ENCODE data around the gene CSF2. TPM values are rescaled to one million over a fixed set of nuclear protein-coding genes. Genes with fewer than 3 reads are reported as not detected.
A peak's percentile ranks its signal among the peaks of the same experiment; 100 is the strongest.

Gene CSF2
- total RNA-seq, 2 donors from 2014 or later = 31.1 to 50.7 TPM

DNA sequence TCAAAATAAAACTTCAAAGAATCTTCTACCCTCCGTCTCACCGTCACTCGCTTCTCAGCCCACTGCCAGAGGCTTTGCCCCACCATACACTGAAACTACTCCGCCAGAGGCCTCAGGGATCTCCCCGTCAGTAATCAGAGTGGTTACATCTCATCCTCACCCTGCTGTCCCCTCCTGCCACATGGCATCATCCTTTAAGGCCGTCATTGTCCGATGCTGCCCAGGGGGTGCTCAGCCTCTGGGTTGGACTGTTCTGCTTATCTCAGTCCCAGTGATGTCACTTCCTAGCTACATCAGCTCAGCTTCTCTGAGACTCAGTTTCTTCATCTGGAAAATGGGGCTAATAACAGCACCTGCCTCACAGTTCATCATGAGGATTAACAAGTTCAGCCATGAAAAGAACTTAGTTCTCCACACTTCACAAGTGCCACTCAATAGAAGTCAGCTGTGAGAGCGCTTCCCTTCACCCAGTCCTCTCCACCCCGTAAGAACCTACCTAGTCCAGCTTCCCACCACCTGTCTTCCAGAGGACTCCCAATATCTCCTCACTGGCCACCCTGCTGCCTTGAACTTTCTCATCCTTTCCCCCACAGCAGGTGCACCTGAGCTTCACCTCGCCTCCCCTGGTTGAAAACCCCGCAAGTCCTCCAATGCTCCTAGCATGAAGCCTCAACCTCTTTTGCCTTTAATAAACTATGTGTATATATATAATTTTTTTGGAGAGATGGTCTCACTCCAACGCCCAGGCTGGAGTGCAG is 15.9 kb upstream of the CSF2 start:
- no peak for DNase-seq
- H3K4me3 Mint-ChIP-seq = peak overlapping the region in 1 of 2 donors; percentile 35
- peak overlapping the region; percentile 34 for H3K27ac Mint-ChIP-seq

DNA sequence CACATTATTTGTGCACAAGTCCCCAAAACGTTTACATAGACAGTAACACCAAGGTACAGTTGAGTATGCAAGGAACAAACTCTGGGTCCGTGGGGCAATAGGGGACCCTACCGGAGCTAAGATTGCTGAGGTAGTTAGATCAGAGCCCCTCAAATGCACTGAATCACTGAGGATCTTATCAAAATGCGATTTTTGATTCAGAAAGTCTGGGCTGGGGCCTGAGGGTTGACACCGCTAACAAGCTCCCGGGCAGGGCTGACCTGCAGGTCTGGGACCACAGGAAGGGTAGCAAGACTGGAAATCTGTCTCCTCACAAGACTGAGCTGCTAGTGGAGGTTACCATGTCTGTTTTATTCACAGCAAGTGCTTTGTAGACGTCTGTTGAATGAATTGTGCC is 14.9 kb upstream of the CSF2 start:
- Mint-ChIP-seq H3K4me1 (ENCODE audit: low read depth) (peaks cover 65% of the 10 kb centered on the region), H3K27me3 (ENCODE audit: low read depth) (peaks cover 9% of the 10 kb centered on the region), H3K27ac (no peak overlapping the region), H3K4me3 (no peak overlapping the region), H3K36me3 (ENCODE audit: insufficient read depth in 2 of 2) (no peaks in the 10 kb centered on the region), H3K9me3 (no peaks in the 10 kb centered on the region)
- no peak for DNase-seq
- no peak for ATAC-seq (replicated peaks in 1 of 2)

More for the DNA sequence above, 15.9 kb upstream of the CSF2 start:
- Mint-ChIP-seq H3K36me3 (ENCODE audit: insufficient read depth in 2 of 2) (no peaks in the 10 kb centered on the region), H3K9me3 (no peaks in the 10 kb centered on the region), H3K27me3 (ENCODE audit: low read depth) (peaks cover 9% of the 10 kb centered on the region), H3K4me1 (ENCODE audit: low read depth) (peaks cover 58% of the 10 kb centered on the region)
- ATAC-seq (replicated peaks in 1 of 2) = no peak

DNA sequence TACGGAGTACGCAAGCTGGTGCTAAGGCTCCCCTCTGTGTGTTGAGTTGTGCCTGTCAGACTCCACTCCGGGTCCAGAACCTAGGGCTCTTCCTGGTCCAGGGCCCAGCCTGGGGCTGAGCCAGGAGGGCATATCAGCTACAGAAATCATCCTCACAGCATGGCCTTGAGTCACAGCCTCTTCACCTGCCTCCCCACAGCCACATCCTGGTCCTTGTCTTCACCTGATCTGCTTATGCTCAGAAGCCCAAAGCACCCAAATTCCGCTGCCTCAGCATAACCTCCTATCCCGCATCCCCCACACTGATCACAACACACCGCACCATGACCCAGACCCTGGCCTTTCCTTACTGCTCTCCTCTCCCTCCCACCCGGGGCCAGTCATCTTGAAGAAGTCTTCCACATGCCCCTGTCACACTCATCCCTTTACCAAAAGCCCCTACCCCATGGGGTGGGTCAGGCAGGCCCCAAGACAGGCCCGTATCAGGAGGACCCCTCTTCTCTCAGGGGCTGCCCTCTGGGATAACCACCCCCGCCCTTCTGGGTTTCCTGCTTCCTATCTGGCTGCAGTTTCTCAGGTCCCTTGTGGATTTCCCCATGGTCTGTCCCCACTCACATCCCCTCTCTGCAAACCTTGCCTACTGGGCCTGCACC is 14.4 kb upstream of the CSF2 start:
- H3K4me3 Mint-ChIP-seq = peak overlapping the region in 1 of 2 donors; percentile 42
- peaks cover 70% of the 10 kb centered on the region for H3K4me1 Mint-ChIP-seq (ENCODE audit: low read depth)
- DNase-seq = no peak
- H3K27me3 Mint-ChIP-seq (ENCODE audit: low read depth) = peaks cover 9% of the 10 kb centered on the region
- no peaks in the 10 kb centered on the region for H3K36me3 Mint-ChIP-seq (ENCODE audit: insufficient read depth in 2 of 2)
- H3K27ac Mint-ChIP-seq = no peak overlapping the region
- peak; percentile 35 to 50 for ATAC-seq (replicated peaks in 1 of 2)
- H3K9me3 Mint-ChIP-seq = no peaks in the 10 kb centered on the region

DNA sequence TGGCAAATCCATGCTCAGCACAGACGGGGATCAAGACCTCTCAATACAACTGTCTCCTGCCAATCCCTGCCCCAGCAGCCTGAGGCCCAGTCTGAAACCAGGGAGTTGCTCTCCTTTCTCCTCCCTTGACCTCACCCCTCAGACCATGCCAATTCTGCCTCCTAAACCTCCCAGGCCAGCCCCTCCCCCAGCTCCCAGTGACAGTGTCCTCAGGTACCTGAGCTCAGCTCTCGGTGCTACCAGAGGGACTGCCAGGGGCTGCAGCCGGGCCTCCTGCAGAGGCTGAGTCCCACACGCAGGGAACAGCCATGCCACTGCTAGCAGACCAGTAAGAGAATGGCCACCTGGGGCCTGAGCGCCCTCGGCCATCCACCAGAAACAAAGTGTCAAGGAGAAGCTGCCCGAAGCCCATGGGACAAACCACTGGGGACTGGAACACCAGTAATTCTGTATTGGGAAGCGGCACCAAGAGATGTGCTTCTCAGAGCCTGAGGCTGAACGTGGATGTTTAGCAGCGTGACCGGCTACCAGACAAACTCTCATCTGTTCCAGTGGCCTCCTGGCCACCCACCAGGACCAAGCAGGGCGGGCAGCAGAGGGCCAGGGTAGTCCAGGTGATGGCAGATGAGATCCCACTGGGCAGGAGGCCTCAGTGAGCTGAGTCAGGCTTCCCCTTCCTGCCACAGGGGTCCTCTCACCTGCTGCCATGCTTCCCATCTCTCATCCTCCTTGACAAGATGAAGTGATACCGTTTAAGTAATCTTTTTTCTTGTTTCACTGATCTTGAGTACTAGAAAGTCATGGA is 13.7 kb upstream of the CSF2 start:
- peaks cover 70% of the 10 kb centered on the region for H3K4me1 Mint-ChIP-seq (ENCODE audit: low read depth)
- H3K9me3 Mint-ChIP-seq = no peaks in the 10 kb centered on the region
- ATAC-seq (replicated peaks in 1 of 2) (no peak), DNase-seq (no peak)
- H3K36me3 Mint-ChIP-seq (ENCODE audit: insufficient read depth in 2 of 2) = no peaks in the 10 kb centered on the region
- no peak overlapping the region for H3K4me3 Mint-ChIP-seq
- H3K27ac Mint-ChIP-seq = no peak overlapping the region
- H3K27me3 Mint-ChIP-seq (ENCODE audit: low read depth) = peaks cover 9% of the 10 kb centered on the region

DNA sequence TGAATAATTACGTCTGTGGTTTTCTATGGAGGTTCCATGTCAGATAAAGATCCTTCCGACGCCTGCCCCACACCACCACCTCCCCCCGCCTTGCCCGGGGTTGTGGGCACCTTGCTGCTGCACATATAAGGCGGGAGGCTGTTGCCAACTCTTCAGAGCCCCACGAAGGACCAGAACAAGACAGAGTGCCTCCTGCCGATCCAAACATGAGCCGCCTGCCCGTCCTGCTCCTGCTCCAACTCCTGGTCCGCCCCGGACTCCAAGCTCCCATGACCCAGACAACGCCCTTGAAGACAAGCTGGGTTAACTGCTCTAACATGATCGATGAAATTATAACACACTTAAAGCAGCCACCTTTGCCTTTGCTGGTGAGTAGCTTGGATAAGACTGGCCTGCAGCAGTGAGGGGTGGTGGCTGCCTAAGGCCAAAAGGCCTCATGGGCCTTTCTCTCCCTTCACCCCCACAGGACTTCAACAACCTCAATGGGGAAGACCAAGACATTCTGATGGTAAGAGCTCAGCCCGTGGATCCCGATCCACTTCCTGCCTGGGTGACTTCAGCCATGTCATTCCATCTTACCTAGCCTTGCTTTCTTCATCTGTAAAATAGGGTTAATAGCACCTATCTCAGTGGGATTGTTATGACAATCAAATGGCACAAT is 13.0 kb upstream of the CSF2 start, which contains the start of gene IL3:
Gene IL3, plus strand, starts transcription at position 155 of the 661 bp plus-strand sequence. Its CDS starts 52 bp downstream, at position 207.
- peaks cover 70% of the 10 kb centered on the region for H3K4me1 Mint-ChIP-seq (ENCODE audit: low read depth)
- H3K27ac Mint-ChIP-seq = no peak within 1 kb of the TSS
- no peak within 1 kb of the TSS for H3K4me3 Mint-ChIP-seq
- no peak for ATAC-seq (replicated peaks in 1 of 2)
- H3K36me3 Mint-ChIP-seq (ENCODE audit: insufficient read depth in 2 of 2) = no peaks in the 10 kb centered on the region
- H3K9me3 Mint-ChIP-seq = no peaks in the 10 kb centered on the region
- no peak for DNase-seq
- peaks cover 9% of the 10 kb centered on the region for H3K27me3 Mint-ChIP-seq (ENCODE audit: low read depth)

DNA sequence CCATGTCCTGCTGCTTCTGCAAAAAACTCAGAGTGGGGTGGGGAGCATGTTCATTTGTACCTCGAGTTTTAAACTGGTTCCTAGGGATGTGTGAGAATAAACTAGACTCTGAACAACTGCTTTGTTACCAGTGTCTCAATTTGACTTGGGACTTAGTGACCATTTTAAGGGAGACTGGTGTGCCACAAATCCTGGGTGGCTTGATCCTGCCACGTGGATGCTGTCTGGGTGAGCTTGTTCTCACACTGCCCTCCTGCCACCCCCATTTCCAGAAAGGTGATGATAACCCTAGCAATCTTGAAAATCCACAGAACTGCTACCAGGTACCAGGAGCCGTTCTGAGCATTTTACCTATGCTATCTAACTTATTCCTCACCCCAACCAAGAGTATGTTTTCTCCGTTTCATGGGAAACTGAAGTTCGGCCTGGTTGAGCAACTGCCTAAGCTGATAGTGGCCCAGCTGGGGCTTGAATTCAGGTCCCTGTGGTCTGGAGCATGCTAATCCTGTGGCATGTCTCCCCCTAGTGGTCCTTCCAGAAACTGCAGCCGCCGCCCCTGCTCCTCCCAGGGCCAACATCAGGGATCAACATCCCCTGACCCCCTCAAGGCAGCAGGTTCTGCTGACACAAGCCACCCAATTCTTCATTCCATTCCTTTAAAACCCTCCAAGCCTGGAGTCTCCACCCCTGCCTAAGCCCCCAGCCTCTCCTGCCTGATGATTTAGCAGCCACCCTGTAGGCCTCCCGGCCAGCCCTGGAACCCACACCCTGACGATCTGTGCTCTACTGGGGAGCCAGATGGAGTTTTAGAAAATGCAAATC is 10.3 kb upstream of the CSF2 start:
- Mint-ChIP-seq H3K27ac (no peak overlapping the region), H3K27me3 (ENCODE audit: low read depth) (no peaks in the 10 kb centered on the region), H3K9me3 (no peaks in the 10 kb centered on the region), H3K36me3 (ENCODE audit: insufficient read depth in 2 of 2) (no peaks in the 10 kb centered on the region), H3K4me1 (ENCODE audit: low read depth) (peaks cover 60% of the 10 kb centered on the region), H3K4me3 (no peak overlapping the region)
- peak; percentile 56 to 64 for ATAC-seq (replicated peaks in 1 of 2)
- peak; percentile 81 to 88 for DNase-seq

DNA sequence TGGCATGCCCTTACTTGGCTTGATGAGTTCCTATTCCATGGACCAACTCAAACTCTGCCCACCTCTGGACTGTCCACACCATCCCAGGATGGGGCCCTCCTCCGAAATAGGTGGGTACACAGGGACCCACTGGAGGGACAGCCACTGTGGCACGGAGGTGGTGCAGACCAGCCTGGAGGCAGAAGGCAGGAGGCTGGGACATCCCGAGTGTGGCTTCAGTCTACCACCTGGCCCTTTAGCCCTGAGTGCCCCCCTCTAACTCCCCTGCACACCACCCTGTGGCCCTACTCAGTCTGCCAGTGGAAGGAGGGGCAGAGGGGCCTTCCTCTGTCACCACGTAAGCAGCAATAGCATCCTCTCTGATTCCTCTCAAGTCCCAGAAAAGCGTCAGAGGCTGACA is 9.4 kb upstream of the CSF2 start:
- Mint-ChIP-seq H3K36me3 (ENCODE audit: insufficient read depth in 2 of 2) (no peaks in the 10 kb centered on the region), H3K4me3 (no peak overlapping the region), H3K27me3 (ENCODE audit: low read depth) (no peaks in the 10 kb centered on the region), H3K27ac (no peak overlapping the region), H3K9me3 (no peaks in the 10 kb centered on the region), H3K4me1 (ENCODE audit: low read depth) (peaks cover 54% of the 10 kb centered on the region)
- ATAC-seq (replicated peaks in 1 of 2) (no peak), DNase-seq (no peak)

DNA sequence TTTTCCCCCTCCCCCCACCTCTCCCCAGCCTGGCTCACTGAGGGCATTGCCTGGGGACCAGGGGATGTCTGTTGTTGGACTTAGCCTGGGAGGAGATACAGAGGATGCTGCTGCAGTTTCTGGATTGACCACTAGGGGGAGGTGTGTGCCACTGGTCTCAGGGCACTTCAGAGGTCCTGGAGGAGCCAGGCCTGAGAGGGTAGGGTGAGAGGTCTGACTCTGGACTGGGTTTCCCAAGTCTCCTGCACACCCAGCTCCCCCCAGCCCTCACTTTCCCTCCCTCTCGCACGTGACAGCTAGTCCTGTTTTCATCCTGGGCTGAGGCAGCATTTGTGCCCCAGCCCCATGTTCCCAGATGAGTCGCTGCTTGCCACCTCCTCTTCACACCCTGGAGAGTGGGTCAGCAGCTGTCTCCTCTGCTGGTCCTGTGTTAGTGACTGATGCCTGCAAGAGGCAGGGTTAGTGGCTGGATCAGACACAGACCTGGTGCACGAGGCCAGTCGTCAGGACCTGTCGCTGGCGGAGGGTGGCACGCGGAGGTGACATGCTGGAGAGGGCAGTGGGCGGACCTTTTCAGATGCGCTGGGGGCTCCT is 8.8 kb upstream of the CSF2 start:
- no peak overlapping the region for H3K4me3 Mint-ChIP-seq
- peaks cover 51% of the 10 kb centered on the region for H3K4me1 Mint-ChIP-seq (ENCODE audit: low read depth)
- no peaks in the 10 kb centered on the region for H3K9me3 Mint-ChIP-seq
- ATAC-seq (replicated peaks in 1 of 2) (peak; percentile 76 to 78), DNase-seq (peak; percentile 84 to 86)
- H3K36me3 Mint-ChIP-seq (ENCODE audit: insufficient read depth in 2 of 2) = no peaks in the 10 kb centered on the region
- no peak overlapping the region for H3K27ac Mint-ChIP-seq
- no peaks in the 10 kb centered on the region for H3K27me3 Mint-ChIP-seq (ENCODE audit: low read depth)

DNA sequence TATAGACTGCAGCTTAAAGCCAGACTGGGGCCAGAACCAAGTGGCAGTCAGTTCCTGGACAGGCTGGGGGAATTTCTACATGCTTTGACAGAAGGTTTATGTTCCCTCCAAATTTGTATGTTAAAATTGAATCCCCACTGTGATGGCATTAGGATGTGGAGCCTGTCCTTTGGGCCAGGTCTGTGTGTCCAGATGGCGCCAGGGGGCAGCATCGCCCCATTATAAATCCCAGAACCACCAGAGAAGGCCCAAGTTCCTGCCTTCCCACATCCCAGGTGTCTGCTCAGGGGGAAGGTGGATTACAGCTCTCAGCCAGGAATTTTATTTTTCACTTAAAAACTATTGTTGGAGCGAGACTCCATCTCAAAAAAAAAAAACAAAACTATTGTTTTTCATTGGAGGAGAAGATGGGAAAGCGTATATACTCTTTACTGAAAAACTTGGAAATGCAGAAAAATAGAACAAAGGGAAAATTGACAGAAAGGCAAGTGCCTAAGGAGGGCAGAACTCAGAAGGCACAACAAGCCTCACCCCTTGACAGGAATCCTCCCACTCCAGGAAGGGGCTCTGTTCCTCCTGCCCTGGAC is 8.1 kb upstream of the CSF2 start:
- peak overlapping the region; percentile 76 for H3K27ac Mint-ChIP-seq
- peak; percentile 64 to 67 for ATAC-seq (replicated peaks in 1 of 2)
- peak; percentile 61 to 70 for DNase-seq
- no peak overlapping the region for H3K4me3 Mint-ChIP-seq
- H3K36me3 Mint-ChIP-seq (ENCODE audit: insufficient read depth in 2 of 2) = no peaks in the 10 kb centered on the region
- H3K27me3 Mint-ChIP-seq (ENCODE audit: low read depth) = no peaks in the 10 kb centered on the region
- H3K4me1 Mint-ChIP-seq (ENCODE audit: low read depth) = peaks cover 52% of the 10 kb centered on the region
- H3K9me3 Mint-ChIP-seq = no peaks in the 10 kb centered on the region

DNA sequence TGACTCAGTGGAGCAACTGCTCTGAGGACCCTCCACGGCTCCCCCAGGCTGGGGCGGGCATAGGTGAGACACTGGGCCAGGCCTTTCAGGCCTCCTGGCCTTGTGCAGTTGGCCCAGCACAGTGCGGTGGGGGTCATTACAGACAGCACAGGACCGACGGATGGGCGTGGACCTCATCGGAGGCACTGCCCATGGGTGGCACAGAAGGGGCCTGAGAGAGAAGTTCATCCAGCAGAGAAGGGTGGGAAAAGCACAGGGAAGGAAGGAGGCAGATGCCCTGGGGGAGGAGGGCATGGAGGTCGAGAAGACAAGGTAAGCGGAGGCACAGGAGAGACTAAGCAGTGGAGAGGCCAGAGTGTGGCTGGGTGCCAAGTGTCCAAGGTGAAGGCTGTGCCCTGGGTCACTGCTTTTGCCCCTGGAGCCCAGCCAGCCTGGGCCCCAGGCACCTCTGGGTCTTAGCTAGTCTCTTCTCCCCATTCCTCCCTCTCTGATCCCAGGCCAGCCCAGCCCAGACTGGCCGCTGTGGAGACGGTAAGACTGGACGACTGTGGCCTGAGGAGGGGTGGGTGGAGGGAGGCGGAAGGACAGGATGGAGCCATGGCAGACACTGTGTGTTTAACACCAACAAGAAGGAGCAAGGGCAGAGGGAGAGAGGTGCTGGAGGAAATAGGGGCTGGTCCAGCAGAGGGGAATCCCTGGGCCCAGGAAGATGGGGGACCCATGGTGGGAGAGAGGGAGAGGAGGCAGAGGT is 7.5 kb upstream of the CSF2 start:
- Mint-ChIP-seq H3K27ac (no peak overlapping the region), H3K4me1 (ENCODE audit: low read depth) (peaks cover 54% of the 10 kb centered on the region), H3K4me3 (no peak overlapping the region), H3K36me3 (ENCODE audit: insufficient read depth in 2 of 2) (no peaks in the 10 kb centered on the region), H3K9me3 (no peaks in the 10 kb centered on the region), H3K27me3 (ENCODE audit: low read depth) (no peaks in the 10 kb centered on the region)
- no peak for ATAC-seq (replicated peaks in 1 of 2)
- DNase-seq = no peak

DNA sequence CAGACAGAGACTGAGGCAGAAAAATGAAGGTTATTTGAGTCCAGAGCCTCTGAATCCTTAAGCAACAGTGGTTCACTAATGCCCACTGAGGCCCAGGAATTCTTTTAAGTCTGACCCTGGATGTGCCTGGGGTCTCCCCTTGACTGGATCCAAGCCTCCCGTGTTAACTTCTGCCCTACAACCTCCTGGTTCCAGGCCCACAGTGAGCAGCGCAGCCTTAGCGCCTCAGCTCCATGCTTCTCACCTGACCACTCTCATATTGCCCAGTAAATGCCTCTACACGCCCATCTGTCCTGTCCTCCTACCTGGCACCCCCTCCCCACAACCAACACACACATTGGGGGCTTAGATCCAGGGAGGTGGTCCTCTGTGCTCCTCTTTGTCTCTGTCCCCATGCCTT is 6.7 kb upstream of the CSF2 start:
- DNase-seq (no peak), ATAC-seq (replicated peaks in 1 of 2) (no peak)
- H3K4me3 Mint-ChIP-seq = no peak overlapping the region
- no peaks in the 10 kb centered on the region for H3K27me3 Mint-ChIP-seq (ENCODE audit: low read depth)
- peaks cover 61% of the 10 kb centered on the region for H3K4me1 Mint-ChIP-seq (ENCODE audit: low read depth)
- H3K27ac Mint-ChIP-seq = no peak overlapping the region
- H3K36me3 Mint-ChIP-seq (ENCODE audit: insufficient read depth in 2 of 2) = no peaks in the 10 kb centered on the region
- H3K9me3 Mint-ChIP-seq = no peaks in the 10 kb centered on the region
